ENCODE data around the gene CEP104. TPM values are rescaled to one million over a fixed set of nuclear protein-coding genes. Genes with fewer than 3 reads are reported as not detected.

The CEP104 gene
- total and polyA plus RNA-seq, 4 donors = 7.5 to 23.2 (median 12.0) TPM

DNA sequence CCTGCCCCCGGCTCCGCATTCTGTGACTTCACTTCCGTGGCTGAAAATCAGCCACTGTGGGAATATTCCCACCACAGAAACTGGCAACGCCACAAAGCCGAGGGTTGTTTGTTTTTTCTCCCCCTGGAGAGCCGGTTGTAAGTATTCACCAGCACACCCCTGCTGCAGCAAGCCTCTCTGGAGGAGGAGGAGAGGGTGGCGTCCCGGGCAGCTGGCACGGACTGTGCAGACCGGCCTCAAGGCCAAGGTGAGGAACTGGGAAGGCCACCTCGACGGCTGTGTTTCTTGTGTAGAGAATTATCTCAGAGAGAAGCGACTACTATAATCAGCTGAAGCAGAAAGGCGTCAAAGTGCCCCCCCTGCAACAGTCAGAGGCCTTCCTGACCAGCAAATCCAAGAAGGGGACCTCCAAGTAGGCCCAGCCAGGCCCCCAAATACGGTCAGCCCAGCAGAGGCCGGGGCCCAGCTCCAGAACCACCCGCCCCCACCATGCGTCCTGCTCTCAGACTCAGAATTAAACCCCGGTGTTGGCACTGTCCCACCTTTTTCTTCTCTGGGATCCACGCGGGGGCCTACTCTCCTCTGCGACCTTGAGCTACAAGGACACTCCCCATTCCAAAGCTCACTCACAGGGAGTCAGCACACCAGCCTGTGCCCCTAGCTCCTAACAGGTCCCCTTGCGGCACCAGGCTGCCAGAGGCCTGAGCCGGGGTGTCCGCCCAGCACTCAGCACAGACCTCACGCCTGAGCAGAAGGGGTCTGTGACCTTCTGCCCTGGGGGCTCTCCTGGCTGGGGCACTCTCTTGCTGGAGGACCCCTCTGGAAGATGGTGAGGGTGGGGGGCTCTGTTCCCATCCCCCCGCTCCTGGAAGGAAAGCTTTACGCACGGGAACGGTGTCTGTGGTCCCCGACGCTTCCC is 85.6 kb downstream of the CEP104 start:
- H3K27me3 ChIP-seq (ENCODE audit: control insufficient read depth in 4 of 4, insufficient read depth in 4 of 4, low read length in 3 of 4) = no peaks in the 10 kb centered on the region
- H3K4me1 ChIP-seq (ENCODE audit: control insufficient read depth in 4 of 4, insufficient read depth in 4 of 4, low read length in 3 of 4) = peaks cover 21 to 48% (median 40%) of the 10 kb centered on the region in 4 donors
- WGBS = 74% methylated on average over 32 of the region's 32 CpGs
- TF ChIP-seq JUND (IDR thresholded peaks at IDR 0.05) (no peak), MAX (IDR thresholded peaks at IDR 0.05) (no peak), RAD21 (IDR thresholded peaks at IDR 0.05) (no peak), FOXA2 (IDR thresholded peaks at IDR 0.05) (no peak), CTCF (IDR thresholded peaks at IDR 0.05; ENCODE audit: low read depth, low read length, missing input control) (no peak), NR2F2 (IDR thresholded peaks at IDR 0.05) (no peak), YY1 (IDR thresholded peaks at IDR 0.05) (no peak), GABPA (IDR thresholded peaks at IDR 0.05 in 1 of 2, conservative IDR thresholded peaks at IDR 0.05 in 1 of 2) (no peak), HNF4G (IDR thresholded peaks at IDR 0.05) (no peak), TAF1 (conservative IDR thresholded peaks at IDR 0.05) (no peak), FOXA1 (IDR thresholded peaks at IDR 0.05) (no peak), SP1 (IDR thresholded peaks at IDR 0.05) (no peak), ZBTB33 (IDR thresholded peaks at IDR 0.05) (no peak), RXRA (IDR thresholded peaks at IDR 0.05) (no peak)
- TF ChIP-seq, protein P1, sequence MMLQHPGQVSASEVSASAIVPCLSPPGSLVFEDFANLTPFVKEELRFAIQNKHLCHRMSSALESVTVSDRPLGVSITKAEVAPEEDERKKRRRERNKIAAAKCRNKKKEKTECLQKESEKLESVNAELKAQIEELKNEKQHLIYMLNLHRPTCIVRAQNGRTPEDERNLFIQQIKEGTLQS (IDR thresholded peaks at IDR 0.05) = no peak
- TF ChIP-seq, protein P2, sequence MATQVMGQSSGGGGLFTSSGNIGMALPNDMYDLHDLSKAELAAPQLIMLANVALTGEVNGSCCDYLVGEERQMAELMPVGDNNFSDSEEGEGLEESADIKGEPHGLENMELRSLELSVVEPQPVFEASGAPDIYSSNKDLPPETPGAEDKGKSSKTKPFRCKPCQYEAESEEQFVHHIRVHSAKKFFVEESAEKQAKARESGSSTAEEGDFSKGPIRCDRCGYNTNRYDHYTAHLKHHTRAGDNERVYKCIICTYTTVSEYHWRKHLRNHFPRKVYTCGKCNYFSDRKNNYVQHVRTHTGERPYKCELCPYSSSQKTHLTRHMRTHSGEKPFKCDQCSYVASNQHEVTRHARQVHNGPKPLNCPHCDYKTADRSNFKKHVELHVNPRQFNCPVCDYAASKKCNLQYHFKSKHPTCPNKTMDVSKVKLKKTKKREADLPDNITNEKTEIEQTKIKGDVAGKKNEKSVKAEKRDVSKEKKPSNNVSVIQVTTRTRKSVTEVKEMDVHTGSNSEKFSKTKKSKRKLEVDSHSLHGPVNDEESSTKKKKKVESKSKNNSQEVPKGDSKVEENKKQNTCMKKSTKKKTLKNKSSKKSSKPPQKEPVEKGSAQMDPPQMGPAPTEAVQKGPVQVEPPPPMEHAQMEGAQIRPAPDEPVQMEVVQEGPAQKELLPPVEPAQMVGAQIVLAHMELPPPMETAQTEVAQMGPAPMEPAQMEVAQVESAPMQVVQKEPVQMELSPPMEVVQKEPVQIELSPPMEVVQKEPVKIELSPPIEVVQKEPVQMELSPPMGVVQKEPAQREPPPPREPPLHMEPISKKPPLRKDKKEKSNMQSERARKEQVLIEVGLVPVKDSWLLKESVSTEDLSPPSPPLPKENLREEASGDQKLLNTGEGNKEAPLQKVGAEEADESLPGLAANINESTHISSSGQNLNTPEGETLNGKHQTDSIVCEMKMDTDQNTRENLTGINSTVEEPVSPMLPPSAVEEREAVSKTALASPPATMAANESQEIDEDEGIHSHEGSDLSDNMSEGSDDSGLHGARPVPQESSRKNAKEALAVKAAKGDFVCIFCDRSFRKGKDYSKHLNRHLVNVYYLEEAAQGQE (IDR thresholded peaks at IDR 0.05) = no peak
- H3K9me3 ChIP-seq (ENCODE audit: control insufficient read depth in 4 of 4, low read length in 3 of 4) = no peaks in the 10 kb centered on the region
- no peak for DNase-seq (ENCODE audit: low spot score)
- no peak overlapping the region for H3K27ac ChIP-seq (ENCODE audit: low read depth in 1 of 2, low read length in 2 of 2)
- no peak overlapping the region for H3K9ac ChIP-seq (ENCODE audit: low read depth in 1 of 2, low read length in 2 of 2)
- H3K36me3 ChIP-seq (ENCODE audit: control insufficient read depth in 4 of 4, insufficient read depth in 3 of 4, low read depth in 1 of 4, low read length in 3 of 4) = no peaks in the 10 kb centered on the region
- peak overlapping the region in 1 of 3 donors; percentile 77 for H3K4me3 ChIP-seq (ENCODE audit: low read depth in 1 of 3, low read length in 3 of 3)

Measured in liver (tissue), 9 donors.